Right lobe of liver (tissue), 4 donors: ENCODE data around the gene U2AF1.
"Not testable (repeated sequence)": the region's sequence is repeated elsewhere in the genome, so short reads cannot be mapped to it uniquely, and the experiment has no call there.

Experiments used
- CTCF ChIP-seq, 4 donors: fragments of 200-600 bp in 3 of 4; fragments of 450-650 bp in 1 of 4; IDR thresholded peaks; one replicate each; pipeline versions ENCODE4 v1.5.1 to v1.8.0; 2016 to 2022; ENCODE audit warnings: antibody characterized with exemption in 4 of 4, mild to moderate bottlenecking in 2 of 4
- POLR2A ChIP-seq: fragments of 450-650 bp; IDR thresholded peaks from one replicate; pipeline ENCODE4 v1.6.1; 2017; ENCODE audit warnings: antibody characterized with exemption, mild to moderate bottlenecking
- donor health status: DM: no; HTN: no; CAD: no.
- donor health status: DM: no; HTN: no; CAD: no.
- donor health status: DM: no; HTN: yes; CAD: no.

DNA sequence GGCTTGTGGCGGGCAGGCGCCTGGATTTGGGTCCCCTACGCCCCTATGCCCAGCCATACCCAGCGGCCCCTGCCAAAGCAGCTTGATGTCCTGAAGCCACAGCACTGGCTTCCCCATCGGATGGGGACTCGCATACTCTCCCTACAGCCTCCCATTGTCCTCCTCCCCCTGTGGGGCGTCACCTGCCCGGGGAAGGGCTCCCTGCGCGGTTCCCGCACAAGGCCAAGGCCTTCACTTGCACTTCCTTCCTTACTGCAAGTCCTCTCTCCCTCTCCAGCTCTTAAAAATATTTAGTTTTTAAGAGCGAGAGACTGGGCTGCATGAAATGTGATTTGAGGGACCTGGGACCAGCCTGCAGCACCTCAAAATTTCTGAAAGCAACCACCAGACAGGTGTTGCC, 40.7 kb downstream of the U2AF1 start:
- TF ChIP-seq CTCF (IDR thresholded peaks at IDR 0.05); POLR2A: not testable (repeated sequence)
